ENCODE data around the gene ATP11B.

The ATP11B gene

GRCh38 chr3:182937293-182938051 lies 144.2 kb downstream of the ATP11B start:
- ATAC-seq (ENCODE audit: low read depth): no peak

GRCh38 chr3:182940266-182940808 lies 147.0 kb downstream of the ATP11B start:
- no peaks in the 10 kb centered on the region for H3K27me3 ChIP-seq (ENCODE audit: insufficient read depth, poor library complexity, severe bottlenecking)
- no peak for TF ChIP-seq CTCF (IDR thresholded peaks at IDR 0.05; ENCODE audit: poor library complexity, severe bottlenecking)
- H3K36me3 ChIP-seq (ENCODE audit: low read depth): peaks cover 22% of the 10 kb centered on the region
- no peak for DNase-seq (ENCODE audit: low spot score)
- no peaks in the 10 kb centered on the region for H3K4me1 ChIP-seq (ENCODE audit: insufficient read depth, poor library complexity, severe bottlenecking)
- no peaks in the 10 kb centered on the region for H3K9me3 ChIP-seq (ENCODE audit: severe bottlenecking)
- H3K4me3 ChIP-seq (ENCODE audit: severe bottlenecking): no peak overlapping the region
- H3K27ac ChIP-seq (ENCODE audit: poor library complexity, severe bottlenecking): no peak overlapping the region
- ATAC-seq (ENCODE audit: low read depth): no peak

More at GRCh38 chr3:182937293-182938051, 144.2 kb downstream of the ATP11B start:
- no peak overlapping the region for H3K4me3 ChIP-seq (ENCODE audit: severe bottlenecking)
- peaks cover 17% of the 10 kb centered on the region for H3K36me3 ChIP-seq (ENCODE audit: low read depth)
- TF ChIP-seq CTCF (IDR thresholded peaks at IDR 0.05; ENCODE audit: poor library complexity, severe bottlenecking): no peak
- H3K4me1 ChIP-seq (ENCODE audit: insufficient read depth, poor library complexity, severe bottlenecking): no peaks in the 10 kb centered on the region
- DNase-seq (ENCODE audit: low spot score): no peak
- H3K27me3 ChIP-seq (ENCODE audit: insufficient read depth, poor library complexity, severe bottlenecking): no peaks in the 10 kb centered on the region
- peaks cover 3% of the 10 kb centered on the region for H3K9me3 ChIP-seq (ENCODE audit: severe bottlenecking)
- no peak overlapping the region for H3K27ac ChIP-seq (ENCODE audit: poor library complexity, severe bottlenecking)

GRCh38 chr3:182941719-182942118 lies 148.4 kb downstream of the ATP11B start:
- H3K4me1 ChIP-seq (ENCODE audit: insufficient read depth, poor library complexity, severe bottlenecking): no peaks in the 10 kb centered on the region
- H3K9me3 ChIP-seq (ENCODE audit: severe bottlenecking): no peaks in the 10 kb centered on the region
- H3K4me3 ChIP-seq (ENCODE audit: severe bottlenecking): no peak overlapping the region
- H3K36me3 ChIP-seq (ENCODE audit: low read depth): peaks cover 36% of the 10 kb centered on the region
- H3K27ac ChIP-seq (ENCODE audit: poor library complexity, severe bottlenecking): no peak overlapping the region
- TF ChIP-seq CTCF (IDR thresholded peaks at IDR 0.05; ENCODE audit: poor library complexity, severe bottlenecking): no peak
- DNase-seq (ENCODE audit: low spot score) (no peak), ATAC-seq (ENCODE audit: low read depth) (no peak)
- no peaks in the 10 kb centered on the region for H3K27me3 ChIP-seq (ENCODE audit: insufficient read depth, poor library complexity, severe bottlenecking)

- ATAC-seq (ENCODE audit: low read depth) (peak; percentile 58; the same call in 2 of the 3 replicates), DNase-seq (ENCODE audit: low spot score) (no peak)
- Histone ChIP-seq H3K4me3 (ENCODE audit: severe bottlenecking) (no peak overlapping the region), H3K36me3 (ENCODE audit: low read depth) (peaks cover 34% of the 10 kb centered on the region), H3K27me3 (ENCODE audit: insufficient read depth, poor library complexity, severe bottlenecking) (no peaks in the 10 kb centered on the region), H3K9me3 (ENCODE audit: severe bottlenecking) (no peaks in the 10 kb centered on the region), H3K4me1 (ENCODE audit: insufficient read depth, poor library complexity, severe bottlenecking) (no peaks in the 10 kb centered on the region), H3K27ac (ENCODE audit: poor library complexity, severe bottlenecking) (no peak overlapping the region)
- TF ChIP-seq CTCF (IDR thresholded peaks at IDR 0.05; ENCODE audit: poor library complexity, severe bottlenecking): peak; percentile 30
Observed at GRCh38 chr3:182947888-182948287, 154.6 kb downstream of the ATP11B start.

- ATAC-seq (ENCODE audit: low read depth) (no peak), DNase-seq (ENCODE audit: low spot score) (no peak)
- peaks cover 35% of the 10 kb centered on the region for H3K36me3 ChIP-seq (ENCODE audit: low read depth)
- no peak overlapping the region for H3K27ac ChIP-seq (ENCODE audit: poor library complexity, severe bottlenecking)
- H3K4me3 ChIP-seq (ENCODE audit: severe bottlenecking): no peak overlapping the region
- H3K4me1 ChIP-seq (ENCODE audit: insufficient read depth, poor library complexity, severe bottlenecking): no peaks in the 10 kb centered on the region
- no peak for TF ChIP-seq CTCF (IDR thresholded peaks at IDR 0.05; ENCODE audit: poor library complexity, severe bottlenecking)
- no peaks in the 10 kb centered on the region for H3K9me3 ChIP-seq (ENCODE audit: severe bottlenecking)
- no peaks in the 10 kb centered on the region for H3K27me3 ChIP-seq (ENCODE audit: insufficient read depth, poor library complexity, severe bottlenecking)
Observed at GRCh38 chr3:182948305-182948704, 155.0 kb downstream of the ATP11B start.

Measured in RWPE2 (cell line).